GM12878 (cell line): Measurements from ENCODE around the gene ZNF354B. TPM values are rescaled to one million over a fixed set of nuclear protein-coding genes. Genes with fewer than 3 reads are reported as not detected.

Experiments used
- ATAC-seq: fragments of 200-7000 bp; cut with Tn5 transposase; 3 replicates; pipeline ENCODE4 v1.9.1; 2020; ENCODE audit warnings: mild to moderate bottlenecking, moderate library complexity
- BruUV-seq: library from RNA; stranded (reverse); fragments of 400-500 nt; replicated peaks from 2 replicates; lab custom pipeline; 2021; lab: Mats Ljungman, UMichigan
- CTCF ChIA-PET: fragments of 300-600 bp; sonication (Branson Sonifier 250); formaldehyde crosslinking; extraction: SDS; loops from one replicate; lab custom pipeline; 2021; ENCODE audit warnings: inconsistent platforms; lab: Yijun Ruan, JAX
- POLR2A ChIA-PET: fragments of 350-600 bp; formaldehyde crosslinking; extraction: SDS; loops from one replicate; lab custom pipeline; 2021; ENCODE audit warnings: inconsistent platforms; lab: Charles Lee
- RAD21 ChIA-PET: fragments of 300-600 bp; sonication (Branson Sonifier 250); formaldehyde crosslinking; loops from one replicate; lab custom pipeline; 2023; ENCODE audit warnings: antibody characterized with exemption; ENCODE audit not compliant: unreplicated experiment; lab: Charles Lee
- SMC1A ChIA-PET: fragments of 300-600 bp; sonication (Branson Sonifier 250); formaldehyde crosslinking; loops from one replicate; lab custom pipeline; 2023; ENCODE audit not compliant: unreplicated experiment, uncharacterized antibody; lab: Charles Lee
- DNase-seq: peaks from one replicate; pipeline ENCODE4 v3.0.0-alpha.2; 2011; ENCODE audit warnings: low read depth, low spot score
- FAIRE-seq: peaks from 3 replicates; lab custom pipeline; 2011; peaks lifted over from hg19 to GRCh38; lab: Jason Lieb, UNC
- H2AFZ ChIP-seq: 2 replicates; pipeline ENCODE4 v1.6.0; 2011; ENCODE audit warnings: low read depth, low read length, control low read depth; ENCODE audit not compliant: control insufficient read depth
- H3K27ac ChIP-seq: 2 replicates; pipeline ENCODE4 v1.5.1; 2011; ENCODE audit warnings: control low read depth; ENCODE audit not compliant: control insufficient read depth, insufficient read depth
- H3K27me3 ChIP-seq, 2 experiments: replicated peaks in 1 of 2; 2 replicates each; pipeline versions ENCODE4 v1.6.0 to v1.6.1; 2011; ENCODE audit warnings: low read length in 1 of 2; ENCODE audit not compliant: control insufficient read depth in 2 of 2, insufficient read depth in 2 of 2
- H3K36me3 ChIP-seq, 2 experiments: 2 replicates each; pipeline ENCODE4 v1.5.1; 2011; ENCODE audit warnings: low read length in 1 of 2; ENCODE audit not compliant: control insufficient read depth in 2 of 2, insufficient read depth in 2 of 2
- H3K4me1 ChIP-seq: 2 replicates; pipeline ENCODE4 v1.6.1; 2011; ENCODE audit warnings: mild to moderate bottlenecking, low read length, moderate library complexity, mixed read lengths; ENCODE audit not compliant: control insufficient read depth, insufficient read depth
- H3K4me2 ChIP-seq: 2 replicates; pipeline ENCODE4 v1.6.0; 2011; ENCODE audit warnings: control low read depth; ENCODE audit not compliant: control insufficient read depth, insufficient read depth
- H3K4me3 ChIP-seq: fragments of 200-600 bp; sonication (generic); 2 replicates; pipeline ENCODE4 v1.5.1; 2016
- H3K79me2 ChIP-seq: 2 replicates; pipeline ENCODE4 v1.6.0; 2011; ENCODE audit warnings: low read length; ENCODE audit not compliant: control insufficient read depth, insufficient read depth
- H3K9ac ChIP-seq: 2 replicates; pipeline ENCODE4 v1.8.0; 2011; ENCODE audit warnings: low read length, control low read depth, mixed read lengths; ENCODE audit not compliant: control insufficient read depth, insufficient read depth
- H3K9me3 ChIP-seq: replicated peaks from 3 replicates; pipeline ENCODE4 v1.5.1; 2011; ENCODE audit warnings: mild to moderate bottlenecking, low read length; ENCODE audit not compliant: control insufficient read depth, insufficient read depth
- H4K20me1 ChIP-seq: 2 replicates; pipeline ENCODE4 v1.6.0; 2011; ENCODE audit not compliant: control insufficient read depth, insufficient read depth
- ESRRA ChIP-seq: IDR thresholded peaks from 2 replicates; pipeline ENCODE4 v1.6.1; 2012; ENCODE audit warnings: mild to moderate bottlenecking, low read length, improper control_type of control experiment
- ETV6 ChIP-seq, 2 experiments: fragments of 450-650 bp in 1 of 2; IDR thresholded peaks in 1 of 2; conservative IDR thresholded peaks in 1 of 2; 2 replicates each; pipeline ENCODE4 v1.6.1; 2014; ENCODE audit warnings: antibody characterized with exemption in 1 of 2, borderline replicate concordance in 1 of 2, low read depth in 1 of 2, mild to moderate bottlenecking in 1 of 2, moderate library complexity in 1 of 2
- FOXK2 ChIP-seq: fragments of 450-650 bp; IDR thresholded peaks from 2 replicates; pipeline ENCODE4 v1.6.1; 2017; ENCODE audit warnings: mild to moderate bottlenecking, moderate library complexity
- KLF5 ChIP-seq: fragments of 450-650 bp; IDR thresholded peaks from 2 replicates; pipeline ENCODE4 v1.6.1; 2014; ENCODE audit warnings: mild to moderate bottlenecking; ENCODE audit not compliant: partially characterized antibody
- RUNX3 ChIP-seq: IDR thresholded peaks from 2 replicates; pipeline ENCODE4 v1.6.1; 2012; ENCODE audit warnings: low read length, inconsistent platforms
- SREBF2 ChIP-seq: IDR thresholded peaks from 2 replicates; pipeline ENCODE4 v1.6.1; 2012; ENCODE audit warnings: mild to moderate bottlenecking, low read length
- ZBTB11 ChIP-seq: fragments of 450-650 bp; formaldehyde crosslinking; IDR thresholded peaks from 2 replicates; pipeline ENCODE4 v1.5.0; 2022; ENCODE audit warnings: mild to moderate bottlenecking, missing genetic modification characterization
- ZNF217 ChIP-seq: fragments of 450-650 bp; IDR thresholded peaks from 2 replicates; pipeline ENCODE4 v1.6.1; 2017; ENCODE audit warnings: antibody characterized with exemption, mild to moderate bottlenecking
- WGBS: methylation state at CpG from one replicate; pipeline ENCODE4 v1.1.6; 2016; ENCODE audit warnings: low lambda C conversion rate; ENCODE audit not compliant: insufficient replicate concordance, insufficient coverage; ENCODE audit errors: missing lambda C conversion rate; 5-methylcytosine and 5-hydroxymethylcytosine counted together
- in situ Hi-C: fragments of 300-500 bp; cut with MboI; formaldehyde crosslinking; loops from 9 replicates; pipeline ENCODE4 v1.14.3; 2018; ENCODE audit warnings: mixed read lengths
- intact Hi-C: fragments of 100-400 bp; cut with micrococcal nuclease; formaldehyde crosslinking; loops from one replicate; pipeline ENCODE4 v1.14.2; 2022; ENCODE audit not compliant: unreplicated experiment
- polyA plus RNA-seq, 11 experiments: library from polyadenylated mRNA; depleted of rRNA in 4 of 11; unstranded in 6 of 11; stranded (reverse) in 5 of 11; fragments of >200 nt; fragmentation: Nextera tagmentation in 4 of 11; fragmentation: Illumina TruSeq in 1 of 11; extraction: Ambion mirVana in 4 of 11; extraction: Trizol in 1 of 11; gene quantifications; 1 replicate in 1 of 11; 2 replicates in 10 of 11; pipeline versions ENCODE4 v1.2.1 to v1.2.3, GENCODE V29; 2011 to 2016; ENCODE audit warnings: inconsistent platforms in 2 of 11, missing spikeins in 2 of 11, low read depth in 1 of 11
- total RNA-seq, 4 experiments: library from RNA; depleted of rRNA in 3 of 4; stranded (reverse); fragments of >200 nt in 3 of 4; fragmentation: Illumina TruSeq in 1 of 4; extraction: Trizol in 1 of 4; gene quantifications; 2 replicates each; pipeline versions ENCODE4 v1.2.1 to v1.2.3, GENCODE V29; 2013 to 2021
- TF ChIP-seq, protein P1 (sequence below): fragments of 450-650 bp; IDR thresholded peaks from 2 replicates; pipeline ENCODE4 v1.6.1; 2017; ENCODE audit warnings: low read depth, mild to moderate bottlenecking, moderate library complexity

ZNF354B gene
- total and polyA plus RNA-seq, 10 of the 15 experiments (the other 5 are each of a cell fraction or from before 2014, with no cell fraction given) = 0.64 to 11.1 (median 4.9) TPM

- ChIA-PET SMC1A (no interaction called here), CTCF (no interaction called here), RAD21 (no interaction called here), POLR2A (no interaction called here)
- DNase-seq (no peak), FAIRE-seq (no peak), ATAC-seq (no peak)
- in situ Hi-C loops (no loop called here), intact Hi-C loops (no loop called here)
- 71% methylated on average over 4 of the region's 4 CpGs for WGBS
- TF ChIP-seq FOXK2 (no peak), ETV6 (conservative IDR thresholded peaks at IDR 0.05 in 1 of 2, IDR thresholded peaks at IDR 0.05 in 1 of 2; ENCODE audit: borderline replicate concordance in 1 of 2, low read depth in 1 of 2) (no peak), RUNX3 (no peak), ZBTB11 (CRISPR knock-in tag) (no peak), ZNF217 (no peak), SREBF2 (no peak), KLF5 (no peak), ESRRA (no peak)
- TF ChIP-seq, protein P1, sequence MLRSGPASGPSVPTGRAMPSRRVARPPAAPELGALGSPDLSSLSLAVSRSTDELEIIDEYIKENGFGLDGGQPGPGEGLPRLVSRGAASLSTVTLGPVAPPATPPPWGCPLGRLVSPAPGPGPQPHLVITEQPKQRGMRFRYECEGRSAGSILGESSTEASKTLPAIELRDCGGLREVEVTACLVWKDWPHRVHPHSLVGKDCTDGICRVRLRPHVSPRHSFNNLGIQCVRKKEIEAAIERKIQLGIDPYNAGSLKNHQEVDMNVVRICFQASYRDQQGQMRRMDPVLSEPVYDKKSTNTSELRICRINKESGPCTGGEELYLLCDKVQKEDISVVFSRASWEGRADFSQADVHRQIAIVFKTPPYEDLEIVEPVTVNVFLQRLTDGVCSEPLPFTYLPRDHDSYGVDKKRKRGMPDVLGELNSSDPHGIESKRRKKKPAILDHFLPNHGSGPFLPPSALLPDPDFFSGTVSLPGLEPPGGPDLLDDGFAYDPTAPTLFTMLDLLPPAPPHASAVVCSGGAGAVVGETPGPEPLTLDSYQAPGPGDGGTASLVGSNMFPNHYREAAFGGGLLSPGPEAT = no peak
- Histone ChIP-seq H3K9me3 (peaks cover 2% of the 10 kb centered on the region), H3K27ac (no peak overlapping the region), H3K79me2 (no peaks in the 10 kb centered on the region), H3K9ac (no peak overlapping the region), H2AFZ (no peak overlapping the region), H4K20me1 (no peaks in the 10 kb centered on the region), H3K36me3 (peaks cover 9 to 10% of the 10 kb centered on the region in 2 experiments; a peak in 3 of 4 replicates), H3K27me3 (no peaks in the 10 kb centered on the region), H3K4me3 (no peak overlapping the region), H3K4me2 (no peak overlapping the region), H3K4me1 (no peaks in the 10 kb centered on the region)
- no TSS peak for BruUV-seq
These were observed 7.2 kb downstream of the ZNF354B start for GRCh38 chr5:178866946-178867345.
